BE2C (cell line): Measurements from ENCODE around the gene PC.
A peak's percentile ranks its signal among the peaks of the same experiment; 100 is the strongest.
"Not testable (repeated sequence)": the region's sequence is repeated elsewhere in the genome, so short reads cannot be mapped to it uniquely, and the experiment has no call there.

Experiments
- DNase-seq: peaks from one replicate; pipeline ENCODE4 v3.0.0-alpha.2; 2020
- H3K27me3 ChIP-seq: fragments of 250-450 bp; sonication (Bioruptor Pico); 2 replicates; pipeline ENCODE4 v1.5.1; 2020; ENCODE audit warnings: mild to moderate bottlenecking
- H3K36me3 ChIP-seq: fragments of 250-450 bp; sonication (Bioruptor Pico); 2 replicates; pipeline ENCODE4 v1.5.1; 2020; ENCODE audit warnings: mild to moderate bottlenecking
- H3K4me1 ChIP-seq: fragments of 250-450 bp; sonication (Bioruptor Pico); 2 replicates; pipeline ENCODE4 v1.5.1; 2020
- H3K4me3 ChIP-seq: 2 replicates; pipeline ENCODE4 v1.5.1; 2011; ENCODE audit warnings: low read depth, low read length
- H3K9me3 ChIP-seq: fragments of 250-450 bp; sonication (Bioruptor Pico); 2 replicates; pipeline ENCODE4 v1.5.1; 2020
- CTCF ChIP-seq: IDR thresholded peaks from 2 replicates; pipeline ENCODE4 v1.5.1; 2012; ENCODE audit warnings: mild to moderate bottlenecking, low read depth, low read length

Gene PC

GRCh38 chr11:66842501-66842895 is 115.7 kb downstream of the PC start:
- Histone ChIP-seq H3K27me3 (no peaks in the 10 kb centered on the region), H3K36me3 (peaks cover 18% of the 10 kb centered on the region), H3K4me3 (peak overlapping the region; percentile 82), H3K4me1 (no peaks in the 10 kb centered on the region; the same call in 1 of the 2 replicates), H3K9me3 (no peaks in the 10 kb centered on the region)
- DNase-seq = no peak
- no peak for TF ChIP-seq CTCF

- Histone ChIP-seq H3K4me3 (peak overlapping the region; percentile 82), H3K36me3 (peaks cover 16% of the 10 kb centered on the region)
Observed at GRCh38 chr11:66841861-66842260, 116.3 kb downstream of the PC start.

GRCh38 chr11:66840317-66841091 is 117.7 kb downstream of the PC start:
- Histone ChIP-seq H3K9me3 (no peaks in the 10 kb centered on the region), H3K36me3 (peaks cover 5% of the 10 kb centered on the region), H3K27me3 (no peaks in the 10 kb centered on the region), H3K4me3 (no peak overlapping the region), H3K4me1 (no peaks in the 10 kb centered on the region; the same call in 1 of the 2 replicates)
- DNase-seq = no peak
- no peak for TF ChIP-seq CTCF

More at GRCh38 chr11:66841861-66842260, 116.3 kb downstream of the PC start:
- no peak for TF ChIP-seq CTCF
- no peaks in the 10 kb centered on the region for H3K9me3 ChIP-seq
- no peaks in the 10 kb centered on the region; the same call in 1 of the 2 replicates for H3K4me1 ChIP-seq
- no peaks in the 10 kb centered on the region for H3K27me3 ChIP-seq
- DNase-seq = no peak

- Histone ChIP-seq H3K36me3 (no peaks in the 10 kb centered on the region), H3K4me1 (no peaks in the 10 kb centered on the region), H3K4me3 (no peak overlapping the region), H3K9me3 (no peaks in the 10 kb centered on the region), H3K27me3 (no peaks in the 10 kb centered on the region)
- no peak for TF ChIP-seq CTCF
- no peak for DNase-seq
Observed at GRCh38 chr11:66835768-66836405, 122.3 kb downstream of the PC start.

GRCh38 chr11:66834943-66835342 is 123.2 kb downstream of the PC start:
- no peak for TF ChIP-seq CTCF
- no peaks in the 10 kb centered on the region for H3K4me1 ChIP-seq
- no peak for DNase-seq

GRCh38 chr11:66834539-66834845 is 123.7 kb downstream of the PC start:
- Histone ChIP-seq H3K4me1 (no peaks in the 10 kb centered on the region), H3K27me3 (no peaks in the 10 kb centered on the region), H3K9me3 (no peaks in the 10 kb centered on the region), H3K4me3 (no peak overlapping the region), H3K36me3 (no peaks in the 10 kb centered on the region)
- DNase-seq = no peak
- TF ChIP-seq CTCF = no peak

More at GRCh38 chr11:66834943-66835342, 123.2 kb downstream of the PC start:
- H3K36me3 ChIP-seq = no peaks in the 10 kb centered on the region
- no peaks in the 10 kb centered on the region for H3K9me3 ChIP-seq
- no peak overlapping the region for H3K4me3 ChIP-seq
- no peaks in the 10 kb centered on the region for H3K27me3 ChIP-seq

GRCh38 chr11:66824573-66824972 is 133.6 kb downstream of the PC start:
- H3K27me3 ChIP-seq, DNase-seq, H3K4me3 ChIP-seq, H3K9me3 ChIP-seq, H3K36me3 ChIP-seq, H3K4me1 ChIP-seq: not testable (repeated sequence)
